GM21526 (cell line): ENCODE data around the gene LRRC3B.
A peak's percentile ranks its signal among the peaks of the same experiment; 100 is the strongest.

Source experiments
- ATAC-seq: cut with Tn5 transposase; IDR thresholded peaks from one replicate; pipeline ENCODE4 v1.9.1; 2021; ENCODE audit warnings: moderate library complexity; ENCODE audit not compliant: unreplicated experiment, low FRiP score

Gene LRRC3B

GRCh38 chr3:26703519-26703918 lies 80.9 kb downstream of the LRRC3B start:
- ATAC-seq: no peak

GRCh38 chr3:26704736-26705135 lies 82.2 kb downstream of the LRRC3B start:
- no peak for ATAC-seq

GRCh38 chr3:26708501-26708900 lies 85.9 kb downstream of the LRRC3B start:
- no peak for ATAC-seq

- peak; percentile 85 for ATAC-seq
These were observed 89.8 kb downstream of the LRRC3B start for GRCh38 chr3:26712211-26713026.

GRCh38 chr3:26713091-26713490 lies 90.5 kb downstream of the LRRC3B start:
- no peak for ATAC-seq

- ATAC-seq: no peak
These were observed 91.9 kb downstream of the LRRC3B start for GRCh38 chr3:26714485-26714884.

GRCh38 chr3:26715431-26715830 lies 92.9 kb downstream of the LRRC3B start:
- ATAC-seq: no peak

GRCh38 chr3:26718315-26718714 lies 95.7 kb downstream of the LRRC3B start:
- no peak for ATAC-seq

GRCh38 chr3:26719134-26719533 lies 96.6 kb downstream of the LRRC3B start:
- ATAC-seq: no peak

- no peak for ATAC-seq
These were observed 98.5 kb downstream of the LRRC3B start for GRCh38 chr3:26721047-26721446.

GRCh38 chr3:26731843-26732242 lies 109.3 kb downstream of the LRRC3B start:
- no peak for ATAC-seq

GRCh38 chr3:26750263-26750662 lies 127.7 kb downstream of the LRRC3B start:
- ATAC-seq: no peak

GRCh38 chr3:26752466-26752865 lies 129.9 kb downstream of the LRRC3B start:
- ATAC-seq: no peak

GRCh38 chr3:26753095-26753494 lies 130.5 kb downstream of the LRRC3B start:
- no peak for ATAC-seq

- no peak for ATAC-seq
These were observed 135.4 kb downstream of the LRRC3B start for GRCh38 chr3:26757978-26758377.
